ENCODE data around the gene TMEM266.

The TMEM266 gene

DNA sequence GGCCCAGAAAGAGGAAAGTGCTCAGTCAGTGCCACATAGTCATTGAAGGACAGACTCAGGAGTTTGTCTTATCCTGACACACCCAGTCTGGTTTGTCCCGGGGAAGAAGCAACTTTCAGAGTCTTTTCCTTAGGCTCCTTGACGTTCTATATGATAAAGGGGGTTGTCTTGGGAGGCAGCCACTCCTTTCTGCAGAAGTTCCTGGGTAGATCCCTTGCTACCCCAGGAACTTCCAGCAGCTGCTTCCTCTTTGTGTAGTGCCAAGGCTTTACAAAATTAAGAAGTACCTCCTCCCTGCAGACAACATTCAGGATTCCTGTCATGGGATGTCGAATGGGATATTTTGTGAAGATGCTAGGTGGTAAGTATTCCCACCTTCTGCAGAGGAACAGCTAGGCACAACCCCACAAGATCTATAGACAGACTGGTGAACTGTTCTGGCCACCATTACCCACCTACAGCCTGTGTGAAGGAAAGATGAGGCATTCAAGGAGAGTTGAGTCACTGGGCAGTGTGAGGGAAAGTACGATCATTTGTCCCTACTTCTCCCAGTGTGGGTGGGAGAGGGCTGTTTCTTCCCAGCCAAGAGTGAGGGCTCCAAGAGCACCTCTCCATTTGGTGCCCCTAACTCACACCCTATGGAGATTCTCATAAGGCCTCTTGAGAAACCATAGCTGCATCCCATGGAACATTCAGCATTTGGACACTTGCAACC lies 11.3 kb downstream of the TMEM266 start:
- FAIRE-seq, result no peak

- FAIRE-seq, result no peak
These were observed 12.0 kb downstream of the TMEM266 start for GRCh38 chr15:76071806-76072205.

- no peak for FAIRE-seq
These were observed 13.8 kb downstream of the TMEM266 start for GRCh38 chr15:76073554-76073953.

GRCh38 chr15:76075046-76075445 lies 15.3 kb downstream of the TMEM266 start:
- FAIRE-seq, result no peak

GRCh38 chr15:76078285-76078877 lies 18.6 kb downstream of the TMEM266 start:
- no peak for FAIRE-seq

DNA sequence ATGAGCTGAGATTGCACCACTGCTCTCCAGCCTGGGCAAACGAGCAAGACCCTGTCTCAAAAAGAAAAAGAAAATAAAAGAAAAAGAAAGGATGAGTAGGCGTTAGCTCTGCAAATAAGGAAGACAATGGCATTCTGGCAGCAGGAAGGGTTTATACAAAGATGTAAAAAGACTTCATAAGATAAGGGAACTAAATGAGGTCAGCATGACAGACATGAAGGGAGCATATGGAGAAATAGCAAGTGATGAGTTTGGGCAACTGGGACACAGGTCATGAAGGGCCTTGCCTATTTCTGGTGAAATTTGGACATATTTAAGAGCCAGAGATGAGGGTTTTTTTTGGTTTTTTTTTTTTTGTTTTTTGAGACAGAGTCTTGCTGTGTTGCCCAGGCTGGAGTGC lies 24.5 kb downstream of the TMEM266 start:
- FAIRE-seq, result no peak

DNA sequence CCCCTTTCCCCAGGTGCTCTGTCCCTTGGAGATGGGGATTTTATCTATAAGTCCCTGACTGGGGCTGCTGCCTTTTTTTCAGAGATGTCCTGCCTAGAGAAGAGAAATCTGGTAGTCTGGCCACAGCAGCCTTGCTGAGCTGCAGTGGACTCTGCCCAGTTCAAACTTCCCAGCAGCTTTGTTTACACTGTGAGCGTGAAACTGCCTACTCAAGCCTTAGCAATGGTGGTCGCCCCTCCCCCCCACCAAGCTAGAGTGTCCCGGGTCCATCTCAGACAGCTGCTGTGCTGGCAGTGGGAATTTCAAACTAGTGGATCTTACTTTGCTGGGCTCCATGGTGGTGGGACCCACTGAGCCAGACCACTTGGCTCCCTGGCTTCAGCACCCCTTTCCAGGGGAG lies 38.9 kb downstream of the TMEM266 start:
- FAIRE-seq, result no peak

GRCh38 chr15:76099388-76099787 lies 39.6 kb downstream of the TMEM266 start:
- FAIRE-seq, result no peak

- FAIRE-seq, result no peak
These were observed 40.6 kb downstream of the TMEM266 start for GRCh38 chr15:76100361-76100760.

GRCh38 chr15:76101655-76102054 lies 41.9 kb downstream of the TMEM266 start:
- no peak for FAIRE-seq

DNA sequence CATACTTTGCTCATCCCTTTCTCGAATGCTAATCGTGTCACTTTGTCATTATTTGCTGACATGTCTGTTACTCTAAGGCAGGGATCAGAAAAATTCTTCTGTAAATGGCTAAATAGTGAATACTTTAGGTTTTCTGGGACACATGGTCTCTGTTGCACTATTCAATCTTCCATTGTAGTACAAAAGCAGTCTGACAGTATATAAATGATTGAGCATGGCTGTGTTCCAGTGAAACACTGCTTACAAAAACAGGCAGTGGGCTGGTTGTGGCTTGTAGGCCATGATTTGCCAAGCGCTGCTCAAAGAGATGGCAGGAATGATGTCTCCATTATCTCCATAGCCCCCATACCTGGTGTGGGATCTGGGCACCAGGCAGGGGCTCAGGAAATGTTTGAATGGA lies 45.6 kb downstream of the TMEM266 start:
- no peak for FAIRE-seq

GRCh38 chr15:76105911-76106310 lies 46.1 kb downstream of the TMEM266 start:
- no peak for FAIRE-seq

DNA sequence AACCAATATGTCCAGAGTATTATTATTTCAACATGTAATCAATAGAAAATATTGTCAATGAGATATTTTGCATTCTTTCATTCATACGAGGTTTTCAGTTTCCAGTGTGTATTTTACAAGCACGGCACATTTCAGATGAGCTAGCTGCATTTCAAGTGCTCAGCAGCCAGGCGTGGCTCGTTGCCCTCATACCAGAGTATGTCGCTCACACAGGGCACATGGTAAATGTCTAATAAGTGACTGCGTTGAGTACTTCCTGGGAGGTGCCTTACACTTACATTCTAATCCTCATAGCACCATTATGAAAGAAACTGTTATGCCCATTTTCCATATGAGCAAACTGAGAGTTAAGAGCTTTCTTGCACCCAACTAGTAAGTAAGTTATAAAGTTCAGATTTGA lies 47.4 kb downstream of the TMEM266 start:
- FAIRE-seq, result no peak

- FAIRE-seq, result no peak
These were observed 48.4 kb downstream of the TMEM266 start for GRCh38 chr15:76108021-76108723.

- FAIRE-seq, result no peak
These were observed 49.3 kb downstream of the TMEM266 start for GRCh38 chr15:76109046-76109445.

DNA sequence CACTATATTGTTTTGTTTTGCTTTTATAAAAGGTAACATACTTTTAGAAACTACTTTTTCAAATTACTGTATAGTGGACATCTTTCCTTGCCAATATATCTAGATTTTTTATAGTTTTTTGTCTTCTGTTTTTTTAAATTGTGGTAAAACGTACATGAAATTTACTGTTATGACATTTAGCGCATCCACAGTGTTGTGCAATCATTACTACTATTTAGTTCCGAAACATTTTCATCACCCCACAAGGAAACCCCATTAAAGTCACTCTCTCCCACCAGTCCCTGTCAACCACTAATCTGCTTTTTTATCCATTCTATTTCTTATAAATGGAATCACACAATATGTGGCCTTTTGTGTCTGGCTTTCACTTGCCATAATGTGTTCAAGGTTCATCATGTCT lies 54.8 kb downstream of the TMEM266 start:
- FAIRE-seq, result no peak

- FAIRE-seq, result no peak
These were observed 56.5 kb downstream of the TMEM266 start for GRCh38 chr15:76116138-76116885.

- no peak for FAIRE-seq
These were observed 57.4 kb downstream of the TMEM266 start for GRCh38 chr15:76117181-76117580.

DNA sequence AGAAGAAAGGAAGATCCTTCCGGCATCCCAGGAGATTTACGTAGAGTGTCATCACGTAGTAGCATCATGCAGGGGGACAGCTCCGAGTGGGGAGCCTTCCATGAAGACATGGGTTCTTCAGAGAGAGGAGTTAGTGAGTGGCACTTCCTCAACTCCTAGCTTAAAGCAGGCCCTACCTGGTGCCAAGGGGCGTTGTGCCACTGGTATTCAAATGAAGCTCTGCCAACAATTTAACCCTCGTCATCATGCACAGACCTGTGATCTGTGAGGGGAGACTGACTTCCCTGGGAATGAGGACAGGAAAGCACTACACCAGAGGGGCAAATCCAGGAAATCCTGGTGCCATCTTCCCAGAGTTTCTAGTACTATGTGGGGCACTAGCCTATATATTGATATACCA lies 59.0 kb downstream of the TMEM266 start:
- FAIRE-seq, result no peak

- FAIRE-seq, result no peak
These were observed 63.2 kb downstream of the TMEM266 start for GRCh38 chr15:76123031-76123430.

GRCh38 chr15:76127169-76127568 lies 67.4 kb downstream of the TMEM266 start:
- no peak for FAIRE-seq

DNA sequence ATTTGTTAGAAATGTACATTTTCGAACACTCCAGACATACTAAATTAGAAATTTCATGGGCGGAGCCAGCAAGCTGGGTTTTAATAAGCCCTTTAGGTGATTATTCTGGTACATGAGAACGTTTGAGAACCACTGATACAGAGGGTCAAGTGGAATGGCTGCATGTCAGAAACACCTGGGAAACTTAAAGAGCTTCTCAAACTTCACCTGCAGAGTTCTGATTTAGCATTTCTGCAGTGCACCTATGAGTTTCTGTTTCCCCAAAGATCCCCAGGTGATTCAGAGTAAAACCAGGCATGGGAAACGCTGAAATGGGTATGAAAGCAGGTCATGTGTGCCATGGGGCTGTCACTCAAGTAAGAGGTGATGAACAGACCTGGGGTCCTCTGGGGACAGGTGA lies 68.1 kb downstream of the TMEM266 start:
- no peak for FAIRE-seq

GRCh38 chr15:76134537-76134936 lies 74.8 kb downstream of the TMEM266 start:
- no peak for FAIRE-seq

- FAIRE-seq, result no peak
These were observed 75.7 kb downstream of the TMEM266 start for GRCh38 chr15:76135516-76135915.
